Activated naive CD8-positive, alpha-beta T cell treated with anti-CD3 and anti-CD28 coated beads for 36 hours (primary cell): Measurements from ENCODE around the gene UGT1A6. TPM values are rescaled to one million over a fixed set of nuclear protein-coding genes. Genes with fewer than 3 reads are reported as not detected.
A peak's percentile ranks its signal among the peaks of the same experiment; 100 is the strongest.

Experiments used
- DNase-seq: peaks from one replicate; pipeline ENCODE4 v3.0.0; 2021
- H3K27ac Mint-ChIP-seq: one replicate; pipeline ENCODE4 v1.8.0; 2022; ENCODE audit warnings: mild to moderate bottlenecking, moderate library complexity, mixed read lengths
- H3K27me3 Mint-ChIP-seq: one replicate; pipeline ENCODE4 v1.8.0; 2022; ENCODE audit warnings: mild to moderate bottlenecking, mixed read lengths
- H3K36me3 Mint-ChIP-seq: one replicate; pipeline ENCODE4 v1.8.0; 2021; ENCODE audit warnings: mild to moderate bottlenecking, mixed read lengths
- H3K4me1 Mint-ChIP-seq: one replicate; pipeline ENCODE4 v1.8.0; 2021; ENCODE audit warnings: mixed read lengths
- H3K4me3 Mint-ChIP-seq: one replicate; pipeline ENCODE4 v1.8.0; 2022; ENCODE audit warnings: mild to moderate bottlenecking, moderate library complexity, mixed read lengths
- H3K9me3 Mint-ChIP-seq: one replicate; pipeline ENCODE4 v1.8.0; 2022; ENCODE audit warnings: mixed read lengths
- total RNA-seq, 2 experiments: library from RNA; stranded (reverse); gene quantifications; one replicate each; pipeline ENCODE4 v1.2.3, GENCODE V29; 2021

The UGT1A6 gene
- total RNA-seq, 2 experiments from 2014 or later: not detected

- no peaks in the 10 kb centered on the region for H3K4me1 Mint-ChIP-seq
- no peaks in the 10 kb centered on the region for H3K9me3 Mint-ChIP-seq
- no peak for DNase-seq
- no peaks in the 10 kb centered on the region for H3K27me3 Mint-ChIP-seq
- no peak overlapping the region for H3K27ac Mint-ChIP-seq
- H3K4me3 Mint-ChIP-seq: no peak overlapping the region
- no peaks in the 10 kb centered on the region for H3K36me3 Mint-ChIP-seq
Observed at GRCh38 chr2:233792720-233793119, 100.0 kb downstream of the UGT1A6 start.

GRCh38 chr2:233793465-233794127 lies 100.9 kb downstream of the UGT1A6 start:
- H3K36me3 Mint-ChIP-seq: no peaks in the 10 kb centered on the region
- H3K9me3 Mint-ChIP-seq: no peaks in the 10 kb centered on the region
- no peaks in the 10 kb centered on the region for H3K4me1 Mint-ChIP-seq
- H3K27ac Mint-ChIP-seq: no peak overlapping the region
- H3K4me3 Mint-ChIP-seq: no peak overlapping the region
- DNase-seq: no peak
- no peaks in the 10 kb centered on the region for H3K27me3 Mint-ChIP-seq

- Mint-ChIP-seq H3K36me3 (no peaks in the 10 kb centered on the region), H3K4me1 (no peaks in the 10 kb centered on the region)
Observed at GRCh38 chr2:233794128-233794658, 101.5 kb downstream of the UGT1A6 start.

GRCh38 chr2:233795735-233796171 lies 103.1 kb downstream of the UGT1A6 start:
- H3K36me3 Mint-ChIP-seq: no peaks in the 10 kb centered on the region
- H3K27me3 Mint-ChIP-seq: no peaks in the 10 kb centered on the region
- no peak overlapping the region for H3K4me3 Mint-ChIP-seq
- no peaks in the 10 kb centered on the region for H3K9me3 Mint-ChIP-seq
- no peak for DNase-seq
- no peaks in the 10 kb centered on the region for H3K4me1 Mint-ChIP-seq
- no peak overlapping the region for H3K27ac Mint-ChIP-seq

More at GRCh38 chr2:233794128-233794658, 101.5 kb downstream of the UGT1A6 start:
- Mint-ChIP-seq H3K9me3 (no peaks in the 10 kb centered on the region), H3K27ac (no peak overlapping the region), H3K27me3 (no peaks in the 10 kb centered on the region), H3K4me3 (no peak overlapping the region)
- DNase-seq: no peak

GRCh38 chr2:233796254-233796653 lies 103.6 kb downstream of the UGT1A6 start:
- Mint-ChIP-seq H3K27me3 (no peaks in the 10 kb centered on the region), H3K36me3 (no peaks in the 10 kb centered on the region), H3K4me3 (no peak overlapping the region), H3K9me3 (no peaks in the 10 kb centered on the region), H3K4me1 (no peaks in the 10 kb centered on the region), H3K27ac (no peak overlapping the region)
- no peak for DNase-seq

GRCh38 chr2:233798335-233799086 lies 105.8 kb downstream of the UGT1A6 start:
- Mint-ChIP-seq H3K27ac (no peak overlapping the region), H3K4me3 (no peak overlapping the region), H3K4me1 (no peaks in the 10 kb centered on the region), H3K27me3 (peaks cover 7% of the 10 kb centered on the region), H3K9me3 (no peaks in the 10 kb centered on the region), H3K36me3 (no peaks in the 10 kb centered on the region)
- no peak for DNase-seq

- H3K36me3 Mint-ChIP-seq: no peaks in the 10 kb centered on the region
- no peak overlapping the region for H3K27ac Mint-ChIP-seq
- no peak for DNase-seq
Observed at GRCh38 chr2:233799087-233799665, 106.5 kb downstream of the UGT1A6 start.

GRCh38 chr2:233799716-233800115 lies 107.0 kb downstream of the UGT1A6 start:
- H3K27me3 Mint-ChIP-seq: peaks cover 11% of the 10 kb centered on the region
- no peak for DNase-seq
- H3K9me3 Mint-ChIP-seq: no peaks in the 10 kb centered on the region
- H3K36me3 Mint-ChIP-seq: no peaks in the 10 kb centered on the region
- no peak overlapping the region for H3K27ac Mint-ChIP-seq
- H3K4me3 Mint-ChIP-seq: no peak overlapping the region
- H3K4me1 Mint-ChIP-seq: no peaks in the 10 kb centered on the region

More at GRCh38 chr2:233799087-233799665, 106.5 kb downstream of the UGT1A6 start:
- no peaks in the 10 kb centered on the region for H3K9me3 Mint-ChIP-seq
- peaks cover 11% of the 10 kb centered on the region for H3K27me3 Mint-ChIP-seq
- H3K4me1 Mint-ChIP-seq: no peaks in the 10 kb centered on the region
- H3K4me3 Mint-ChIP-seq: no peak overlapping the region

GRCh38 chr2:233800208-233800607 lies 107.5 kb downstream of the UGT1A6 start:
- no peak for DNase-seq
- no peaks in the 10 kb centered on the region for H3K9me3 Mint-ChIP-seq
- no peak overlapping the region for H3K4me3 Mint-ChIP-seq
- no peaks in the 10 kb centered on the region for H3K36me3 Mint-ChIP-seq
- no peak overlapping the region for H3K27ac Mint-ChIP-seq
- peaks cover 11% of the 10 kb centered on the region for H3K27me3 Mint-ChIP-seq
- no peaks in the 10 kb centered on the region for H3K4me1 Mint-ChIP-seq

GRCh38 chr2:233801357-233802131 lies 108.9 kb downstream of the UGT1A6 start:
- H3K4me3 Mint-ChIP-seq: no peak overlapping the region
- no peaks in the 10 kb centered on the region for H3K4me1 Mint-ChIP-seq
- no peaks in the 10 kb centered on the region for H3K36me3 Mint-ChIP-seq
- H3K9me3 Mint-ChIP-seq: no peaks in the 10 kb centered on the region
- DNase-seq: peak; percentile 18
- H3K27me3 Mint-ChIP-seq: peaks cover 11% of the 10 kb centered on the region
- H3K27ac Mint-ChIP-seq: no peak overlapping the region

- H3K27me3 Mint-ChIP-seq: peaks cover 11% of the 10 kb centered on the region
- no peaks in the 10 kb centered on the region for H3K9me3 Mint-ChIP-seq
- no peak overlapping the region for H3K4me3 Mint-ChIP-seq
- no peaks in the 10 kb centered on the region for H3K36me3 Mint-ChIP-seq
- H3K27ac Mint-ChIP-seq: no peak overlapping the region
- H3K4me1 Mint-ChIP-seq: no peaks in the 10 kb centered on the region
- no peak for DNase-seq
Observed at GRCh38 chr2:233802132-233802815, 109.6 kb downstream of the UGT1A6 start.

GRCh38 chr2:233803292-233803911 lies 110.7 kb downstream of the UGT1A6 start:
- Mint-ChIP-seq H3K4me3 (no peak overlapping the region), H3K36me3 (no peaks in the 10 kb centered on the region), H3K9me3 (no peaks in the 10 kb centered on the region), H3K27ac (no peak overlapping the region), H3K4me1 (no peaks in the 10 kb centered on the region), H3K27me3 (peaks cover 11% of the 10 kb centered on the region)
- no peak for DNase-seq

GRCh38 chr2:233803994-233804393 lies 111.3 kb downstream of the UGT1A6 start:
- Mint-ChIP-seq H3K4me3 (no peak overlapping the region), H3K27ac (no peak overlapping the region)

More at GRCh38 chr2:233803994-233804393, 111.3 kb downstream of the UGT1A6 start:
- Mint-ChIP-seq H3K4me1 (no peaks in the 10 kb centered on the region), H3K9me3 (no peaks in the 10 kb centered on the region), H3K36me3 (no peaks in the 10 kb centered on the region), H3K27me3 (peaks cover 11% of the 10 kb centered on the region)
- DNase-seq: no peak
